ENCODE results near the gene C9orf72.

C9orf72 gene

DNA sequence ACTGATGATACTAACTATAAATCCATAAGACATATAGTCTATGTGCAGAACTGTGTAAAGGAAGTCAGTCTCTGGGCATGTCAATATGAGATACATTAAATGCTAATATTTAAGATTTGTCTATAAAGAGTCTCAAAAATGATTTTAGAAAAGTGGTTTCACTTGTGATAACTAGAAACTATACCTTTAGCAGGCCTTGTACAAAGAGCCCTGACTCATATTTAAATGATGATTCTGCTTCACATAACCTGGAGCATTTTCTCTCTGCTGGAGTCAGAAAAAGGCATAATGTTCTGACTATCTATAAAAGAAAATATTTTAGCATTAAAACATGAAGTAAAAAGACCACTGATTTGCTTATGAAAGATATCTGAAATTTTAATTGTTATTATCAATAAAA lies 15.0 kb downstream of the C9orf72 start:
- Histone ChIP-seq H3K4me1 (ENCODE audit: control insufficient read depth, insufficient read depth, low read length) (no peaks in the 10 kb centered on the region), H3K9ac (ENCODE audit: low read depth, low read length) (no peak overlapping the region), H3K4me3 (ENCODE audit: low read depth, low read length) (no peak overlapping the region), H3K9me3 (ENCODE audit: control insufficient read depth, insufficient read depth, low read length) (no peaks in the 10 kb centered on the region), H3K36me3 (ENCODE audit: control insufficient read depth, insufficient read depth, low read length) (peaks cover 90% of the 10 kb centered on the region), H3K27ac (ENCODE audit: low read depth, low read length) (no peak overlapping the region), H3K27me3 (ENCODE audit: control insufficient read depth, insufficient read depth, low read length) (no peaks in the 10 kb centered on the region)

DNA sequence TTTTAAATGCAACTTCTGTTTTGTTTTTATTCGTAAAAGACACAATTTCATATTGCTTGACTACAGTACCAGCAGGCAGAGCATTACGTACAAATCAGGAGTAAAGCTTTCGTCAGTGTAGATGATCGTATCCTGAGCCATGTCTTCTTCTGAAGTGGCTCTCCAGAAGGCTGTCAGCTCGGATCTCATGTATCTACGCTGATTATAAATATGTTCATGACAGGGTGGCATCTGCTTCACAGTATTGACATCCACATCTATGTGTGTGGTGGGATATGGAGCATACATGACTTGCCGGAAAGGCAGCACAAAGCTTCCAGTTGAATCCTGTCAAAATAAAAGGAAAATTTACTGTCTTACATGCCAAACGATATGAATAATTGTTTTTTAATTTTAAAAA lies 16.8 kb downstream of the C9orf72 start:
- peaks cover 85% of the 10 kb centered on the region for H3K36me3 ChIP-seq (ENCODE audit: control insufficient read depth, insufficient read depth, low read length)
- no peak overlapping the region for H3K4me3 ChIP-seq (ENCODE audit: low read depth, low read length)
- H3K27me3 ChIP-seq (ENCODE audit: control insufficient read depth, insufficient read depth, low read length), result no peaks in the 10 kb centered on the region
- H3K9ac ChIP-seq (ENCODE audit: low read depth, low read length), result no peak overlapping the region
- H3K27ac ChIP-seq (ENCODE audit: low read depth, low read length), result no peak overlapping the region
- no peaks in the 10 kb centered on the region for H3K4me1 ChIP-seq (ENCODE audit: control insufficient read depth, insufficient read depth, low read length)
- H3K9me3 ChIP-seq (ENCODE audit: control insufficient read depth, insufficient read depth, low read length), result no peaks in the 10 kb centered on the region

DNA sequence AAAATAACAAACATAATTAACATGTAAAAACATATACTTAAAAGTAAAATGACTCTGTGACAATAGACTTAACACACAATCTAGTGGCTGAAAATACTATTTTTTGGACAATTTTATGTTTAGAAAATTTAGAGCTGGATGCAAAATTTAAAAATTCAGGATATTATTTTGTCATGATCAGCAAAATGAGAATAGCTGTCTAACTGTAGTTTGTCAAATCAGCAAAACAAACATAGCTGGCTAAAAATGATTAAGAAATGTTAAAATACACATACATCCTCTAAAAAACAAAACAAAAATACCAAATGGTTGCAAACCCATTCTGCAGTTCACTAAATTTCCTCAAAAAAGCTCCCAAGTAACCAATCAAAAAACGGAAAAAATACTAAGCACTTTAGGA lies 18.6 kb downstream of the C9orf72 start:
- H3K27me3 ChIP-seq (ENCODE audit: control insufficient read depth, insufficient read depth, low read length), result no peaks in the 10 kb centered on the region
- no peak overlapping the region for H3K9ac ChIP-seq (ENCODE audit: low read depth, low read length)
- no peaks in the 10 kb centered on the region for H3K4me1 ChIP-seq (ENCODE audit: control insufficient read depth, insufficient read depth, low read length)
- H3K9me3 ChIP-seq (ENCODE audit: control insufficient read depth, insufficient read depth, low read length), result no peaks in the 10 kb centered on the region
- peaks cover 83% of the 10 kb centered on the region for H3K36me3 ChIP-seq (ENCODE audit: control insufficient read depth, insufficient read depth, low read length)
- no peak overlapping the region for H3K4me3 ChIP-seq (ENCODE audit: low read depth, low read length)
- no peak overlapping the region for H3K27ac ChIP-seq (ENCODE audit: low read depth, low read length)

DNA sequence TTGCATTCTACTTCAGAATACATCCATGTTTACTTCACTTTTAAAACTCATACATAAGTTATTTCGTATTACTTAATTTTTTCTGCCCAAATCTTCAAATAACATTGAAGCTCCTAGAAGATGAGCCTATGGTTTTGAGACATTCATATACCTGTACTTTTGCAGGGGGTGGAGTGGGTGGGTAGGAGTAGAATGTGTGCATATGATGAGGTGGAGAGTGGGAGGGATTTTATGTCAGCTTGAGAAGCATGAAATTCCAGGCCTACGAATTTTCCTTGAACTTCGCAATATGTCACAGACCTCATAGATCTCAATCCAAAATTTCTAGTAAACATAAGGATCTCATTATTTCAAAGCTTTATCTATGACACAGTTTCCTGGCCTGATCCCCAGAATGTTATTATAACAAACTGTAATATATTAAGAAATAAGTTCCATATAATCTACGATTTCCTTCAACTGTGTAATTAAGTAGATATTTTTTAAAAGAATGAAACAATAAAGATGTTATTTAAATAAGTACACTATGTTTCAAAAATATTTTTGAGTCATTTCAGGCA lies 24.0 kb downstream of the C9orf72 start:
- no peaks in the 10 kb centered on the region for H3K27me3 ChIP-seq (ENCODE audit: control insufficient read depth, insufficient read depth, low read length)
- no peaks in the 10 kb centered on the region for H3K4me1 ChIP-seq (ENCODE audit: control insufficient read depth, insufficient read depth, low read length)
- no peak overlapping the region for H3K27ac ChIP-seq (ENCODE audit: low read depth, low read length)
- no peak overlapping the region for H3K9ac ChIP-seq (ENCODE audit: low read depth, low read length)
- no peaks in the 10 kb centered on the region for H3K9me3 ChIP-seq (ENCODE audit: control insufficient read depth, insufficient read depth, low read length)
- no peak overlapping the region for H3K4me3 ChIP-seq (ENCODE audit: low read depth, low read length)
- peaks cover 73% of the 10 kb centered on the region for H3K36me3 ChIP-seq (ENCODE audit: control insufficient read depth, insufficient read depth, low read length)

DNA sequence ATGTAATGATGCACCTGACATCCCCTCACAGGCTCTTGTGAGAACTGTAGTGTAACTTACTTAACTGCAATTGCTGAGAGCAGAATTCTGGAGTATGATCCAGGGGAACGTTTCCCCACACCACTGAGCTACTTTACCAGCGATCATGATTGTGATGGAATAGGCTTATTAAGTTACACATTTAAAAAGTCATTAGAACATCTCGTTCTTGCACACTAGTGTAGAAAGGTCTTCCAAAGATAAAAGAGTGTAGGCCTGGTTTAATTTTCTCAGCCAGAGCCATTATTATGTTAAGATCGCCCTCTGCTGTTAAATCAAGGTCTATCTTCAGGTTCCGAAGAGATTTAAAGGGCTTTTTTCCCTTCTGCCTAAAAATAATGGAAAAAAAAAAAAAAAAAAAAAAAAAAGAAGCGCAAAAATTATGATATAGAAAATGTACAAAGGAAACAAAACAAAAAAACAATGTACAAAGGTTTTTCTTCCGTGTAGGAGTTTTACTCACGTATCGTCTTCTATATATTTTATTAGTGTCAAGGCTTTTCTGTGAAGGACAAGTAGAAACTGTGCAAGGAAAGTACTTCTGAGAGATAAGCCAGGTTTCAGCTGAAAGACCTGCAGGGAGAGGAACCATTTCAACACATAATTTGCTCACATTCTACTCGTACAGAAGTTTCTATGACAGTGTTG lies 25.1 kb downstream of the C9orf72 start:
- Histone ChIP-seq H3K9ac (ENCODE audit: low read depth, low read length) (no peak overlapping the region), H3K4me3 (ENCODE audit: low read depth, low read length) (no peak overlapping the region), H3K36me3 (ENCODE audit: control insufficient read depth, insufficient read depth, low read length) (peaks cover 79% of the 10 kb centered on the region), H3K27me3 (ENCODE audit: control insufficient read depth, insufficient read depth, low read length) (no peaks in the 10 kb centered on the region), H3K27ac (ENCODE audit: low read depth, low read length) (no peak overlapping the region), H3K9me3 (ENCODE audit: control insufficient read depth, insufficient read depth, low read length) (no peaks in the 10 kb centered on the region), H3K4me1 (ENCODE audit: control insufficient read depth, insufficient read depth, low read length) (no peaks in the 10 kb centered on the region)

DNA sequence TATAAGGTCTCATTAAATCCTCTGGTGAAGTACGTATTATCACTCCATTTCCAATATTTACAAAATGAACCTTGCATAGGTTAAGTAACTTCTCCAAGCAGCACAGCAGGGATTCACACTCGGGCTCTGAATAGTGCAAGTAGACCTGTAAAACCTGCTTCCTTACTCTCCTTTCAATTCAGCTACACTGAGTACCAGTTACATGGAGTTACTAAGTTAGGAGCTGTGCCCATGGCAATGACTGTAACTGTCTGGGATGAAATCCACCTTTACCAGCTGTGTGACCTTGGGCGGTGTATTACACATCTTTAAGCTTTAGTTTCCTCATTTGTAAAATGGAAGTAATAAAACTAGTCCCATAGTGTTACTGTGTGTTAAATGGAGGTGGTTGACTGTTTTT lies 27.8 kb downstream of the C9orf72 start:
- peaks cover 60% of the 10 kb centered on the region for H3K36me3 ChIP-seq (ENCODE audit: control insufficient read depth, insufficient read depth, low read length)
- H3K4me3 ChIP-seq (ENCODE audit: low read depth, low read length), result no peak overlapping the region
- no peaks in the 10 kb centered on the region for H3K27me3 ChIP-seq (ENCODE audit: control insufficient read depth, insufficient read depth, low read length)
- no peaks in the 10 kb centered on the region for H3K9me3 ChIP-seq (ENCODE audit: control insufficient read depth, insufficient read depth, low read length)
- no peaks in the 10 kb centered on the region for H3K4me1 ChIP-seq (ENCODE audit: control insufficient read depth, insufficient read depth, low read length)
- H3K9ac ChIP-seq (ENCODE audit: low read depth, low read length), result no peak overlapping the region
- H3K27ac ChIP-seq (ENCODE audit: low read depth, low read length), result no peak overlapping the region

DNA sequence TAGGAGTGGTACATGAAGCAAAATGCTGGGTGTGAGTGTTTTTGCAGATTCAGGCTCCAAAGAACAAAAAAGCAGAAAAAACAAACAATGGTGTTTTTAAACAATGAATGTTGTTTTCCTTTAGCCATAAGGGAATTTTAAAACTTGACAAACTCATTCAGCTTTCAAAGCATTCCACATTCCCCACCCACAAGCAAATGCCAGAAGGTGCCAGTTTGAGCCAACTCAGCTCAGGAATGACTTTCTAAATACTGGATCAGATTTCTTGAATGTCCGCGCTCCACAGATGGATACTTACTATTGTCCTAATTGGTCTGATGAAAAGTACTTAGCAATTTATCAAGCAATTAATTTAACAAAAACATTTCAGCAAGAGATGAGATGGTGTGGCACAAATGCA lies 30.8 kb downstream of the C9orf72 start:
- H3K4me3 ChIP-seq (ENCODE audit: low read depth, low read length), result no peak overlapping the region

DNA sequence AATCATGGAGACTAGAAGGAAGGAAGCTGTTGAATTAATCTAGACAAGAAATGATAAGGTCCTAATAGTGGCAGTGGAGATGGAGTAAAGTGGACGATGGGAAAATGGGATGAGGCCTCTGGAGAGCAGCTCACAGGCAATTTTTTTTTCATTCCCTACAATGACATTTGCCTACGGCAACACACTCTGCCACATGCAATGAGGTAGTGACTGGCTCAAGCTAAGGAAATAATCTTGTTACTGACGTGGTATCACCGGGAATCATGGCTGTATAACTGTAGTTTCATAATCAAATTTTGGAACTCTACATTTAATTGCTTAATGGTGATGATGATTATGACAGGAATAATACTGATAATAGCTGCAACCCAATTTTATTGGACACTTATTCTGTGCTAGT lies 31.5 kb downstream of the C9orf72 start:
- peaks cover 31% of the 10 kb centered on the region for H3K36me3 ChIP-seq (ENCODE audit: control insufficient read depth, insufficient read depth, low read length)
- no peak overlapping the region for H3K27ac ChIP-seq (ENCODE audit: low read depth, low read length)
- no peak overlapping the region for H3K9ac ChIP-seq (ENCODE audit: low read depth, low read length)
- no peaks in the 10 kb centered on the region for H3K27me3 ChIP-seq (ENCODE audit: control insufficient read depth, insufficient read depth, low read length)
- H3K9me3 ChIP-seq (ENCODE audit: control insufficient read depth, insufficient read depth, low read length), result no peaks in the 10 kb centered on the region
- H3K4me1 ChIP-seq (ENCODE audit: control insufficient read depth, insufficient read depth, low read length), result no peaks in the 10 kb centered on the region
- no peak overlapping the region for H3K4me3 ChIP-seq (ENCODE audit: low read depth, low read length)

More for the DNA sequence above, 30.8 kb downstream of the C9orf72 start:
- H3K4me1 ChIP-seq (ENCODE audit: control insufficient read depth, insufficient read depth, low read length), result no peaks in the 10 kb centered on the region
- H3K36me3 ChIP-seq (ENCODE audit: control insufficient read depth, insufficient read depth, low read length), result peaks cover 38% of the 10 kb centered on the region
- H3K27me3 ChIP-seq (ENCODE audit: control insufficient read depth, insufficient read depth, low read length), result no peaks in the 10 kb centered on the region
- H3K27ac ChIP-seq (ENCODE audit: low read depth, low read length), result no peak overlapping the region
- no peaks in the 10 kb centered on the region for H3K9me3 ChIP-seq (ENCODE audit: control insufficient read depth, insufficient read depth, low read length)
- H3K9ac ChIP-seq (ENCODE audit: low read depth, low read length), result no peak overlapping the region

DNA sequence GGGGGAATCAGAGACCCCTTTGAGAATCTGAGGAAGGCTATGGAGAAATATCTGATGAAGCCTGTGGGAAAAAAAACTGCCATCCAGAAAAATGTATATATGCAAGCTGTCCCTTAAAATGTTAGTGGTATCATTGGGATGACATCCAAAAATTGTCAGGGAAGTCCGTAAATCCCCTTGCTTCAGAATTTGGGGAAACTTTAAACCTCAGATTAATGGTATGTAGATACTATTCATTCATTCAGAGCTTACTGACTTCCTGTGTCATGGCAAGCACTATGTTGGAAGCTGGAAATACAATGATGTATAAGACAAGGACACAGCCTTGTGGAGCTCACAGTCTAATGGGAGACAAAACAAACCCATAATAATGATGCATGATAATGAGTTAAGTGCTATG lies 32.8 kb downstream of the C9orf72 start:
- H3K4me1 ChIP-seq (ENCODE audit: control insufficient read depth, insufficient read depth, low read length), result peaks cover 5% of the 10 kb centered on the region; the same call in 1 of the 2 replicates
- no peaks in the 10 kb centered on the region for H3K27me3 ChIP-seq (ENCODE audit: control insufficient read depth, insufficient read depth, low read length)
- peaks cover 22% of the 10 kb centered on the region for H3K36me3 ChIP-seq (ENCODE audit: control insufficient read depth, insufficient read depth, low read length)
- H3K9me3 ChIP-seq (ENCODE audit: control insufficient read depth, insufficient read depth, low read length), result no peaks in the 10 kb centered on the region
- no peak overlapping the region for H3K9ac ChIP-seq (ENCODE audit: low read depth, low read length)
- H3K4me3 ChIP-seq (ENCODE audit: low read depth, low read length), result no peak overlapping the region
- H3K27ac ChIP-seq (ENCODE audit: low read depth, low read length), result no peak overlapping the region

DNA sequence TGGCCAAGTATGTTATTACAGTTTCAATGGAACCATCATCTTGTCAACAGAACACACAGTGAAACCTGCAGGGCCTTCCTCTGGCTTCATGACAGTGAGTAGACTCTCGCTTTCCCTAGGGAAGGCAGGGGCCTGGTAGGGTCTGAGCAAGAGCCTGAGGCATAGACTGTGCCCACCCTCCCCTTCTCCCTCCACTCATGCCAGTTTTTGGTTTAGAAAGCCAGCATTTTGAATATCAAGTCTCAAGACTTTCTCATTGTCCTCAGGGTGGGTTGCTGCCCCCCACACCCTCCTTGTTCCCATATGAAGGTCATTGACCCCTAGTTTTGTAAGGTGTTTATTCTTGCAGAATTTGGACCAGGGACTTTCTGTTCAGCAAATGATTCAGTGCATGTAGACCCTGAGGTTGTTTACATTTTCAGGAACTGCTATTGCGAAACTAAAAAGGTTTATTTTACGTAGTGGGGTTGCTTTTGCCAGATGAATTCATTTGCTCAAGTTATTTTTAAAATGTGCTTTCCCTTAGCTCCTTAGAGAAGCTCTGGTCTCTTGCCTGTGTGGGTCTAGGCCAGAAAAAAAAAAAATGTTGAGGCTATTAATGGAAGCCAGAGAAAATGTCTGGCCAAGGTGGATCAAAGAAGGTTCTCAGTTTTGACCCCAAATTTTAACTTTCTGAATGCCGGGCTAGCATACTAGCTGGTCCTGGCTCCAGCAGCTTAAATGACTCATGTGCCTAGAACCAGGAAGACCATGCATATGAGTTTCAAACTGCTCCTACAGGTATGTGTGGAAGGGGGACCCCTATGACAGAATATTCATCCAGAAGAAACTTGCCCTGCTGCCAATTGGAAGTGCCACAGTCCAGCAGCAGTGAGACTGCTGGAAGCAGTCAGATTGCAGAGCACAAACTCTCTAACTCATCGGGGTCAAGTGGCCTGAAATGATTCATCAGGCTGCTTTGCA lies 33.5 kb downstream of the C9orf72 start:
- Histone ChIP-seq H3K36me3 (ENCODE audit: control insufficient read depth, insufficient read depth, low read length) (peaks cover 15% of the 10 kb centered on the region), H3K27ac (ENCODE audit: low read depth, low read length) (no peak overlapping the region), H3K27me3 (ENCODE audit: control insufficient read depth, insufficient read depth, low read length) (no peaks in the 10 kb centered on the region), H3K9ac (ENCODE audit: low read depth, low read length) (no peak overlapping the region), H3K4me3 (ENCODE audit: low read depth, low read length) (no peak overlapping the region), H3K4me1 (ENCODE audit: control insufficient read depth, insufficient read depth, low read length) (peaks cover 5% of the 10 kb centered on the region; the same call in 1 of the 2 replicates), H3K9me3 (ENCODE audit: control insufficient read depth, insufficient read depth, low read length) (no peaks in the 10 kb centered on the region)

DNA sequence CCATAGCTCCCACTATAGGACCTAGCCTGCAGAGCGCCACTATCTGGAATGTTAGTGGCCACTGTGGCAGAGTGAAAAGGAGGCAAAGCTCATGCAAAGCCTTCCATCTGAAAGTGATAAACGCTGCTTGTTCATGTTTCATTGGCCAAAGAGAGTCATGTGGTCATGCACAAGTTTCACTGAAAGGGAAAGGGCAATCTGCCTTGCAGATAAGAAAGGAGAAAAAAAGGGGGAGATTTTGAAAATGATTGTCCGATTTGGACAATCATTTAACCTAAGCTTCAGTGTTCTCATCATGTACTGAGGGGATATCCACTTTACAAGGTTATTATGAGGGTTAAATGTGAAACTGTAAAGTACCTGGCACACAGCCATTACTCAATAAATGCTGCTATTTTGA lies 34.6 kb downstream of the C9orf72 start:
- no peaks in the 10 kb centered on the region for H3K27me3 ChIP-seq (ENCODE audit: control insufficient read depth, insufficient read depth, low read length)
- peaks cover 5% of the 10 kb centered on the region; the same call in 1 of the 2 replicates for H3K4me1 ChIP-seq (ENCODE audit: control insufficient read depth, insufficient read depth, low read length)
- H3K9ac ChIP-seq (ENCODE audit: low read depth, low read length), result no peak overlapping the region
- H3K27ac ChIP-seq (ENCODE audit: low read depth, low read length), result no peak overlapping the region
- H3K36me3 ChIP-seq (ENCODE audit: control insufficient read depth, insufficient read depth, low read length), result peaks cover 6% of the 10 kb centered on the region
- no peak overlapping the region for H3K4me3 ChIP-seq (ENCODE audit: low read depth, low read length)
- H3K9me3 ChIP-seq (ENCODE audit: control insufficient read depth, insufficient read depth, low read length), result no peaks in the 10 kb centered on the region
